HEK293 (cell line): ENCODE results near the gene ARHGAP25.

Experiments
- CTCF ChIA-PET: fragments of 350-600 bp; formaldehyde crosslinking; extraction: SDS; loops from one replicate; lab custom pipeline; 2021; ENCODE audit warnings: antibody characterized with exemption; lab: Yijun Ruan, JAX
- POLR2A ChIA-PET: fragments of 300-600 bp; formaldehyde crosslinking; extraction: SDS; loops from one replicate; lab custom pipeline; 2020; ENCODE audit warnings: antibody characterized with exemption, inconsistent platforms; lab: Yijun Ruan, JAX
- H3K27ac ChIP-seq: fragments of 200-500 bp; sonication (Bioruptor generic); 2 replicates; pipeline ENCODE4 v1.5.1; 2014; ENCODE audit warnings: low read depth, low read length, control low read depth, inconsistent platforms; ENCODE audit errors: extremely low read depth
- H3K36me3 ChIP-seq, 2 experiments: fragments of 200-500 bp in 1 of 2; sonication (Bioruptor generic) in 1 of 2; 1 replicate in 1 of 2; 2 replicates in 1 of 2; pipeline ENCODE4 v1.5.1; 2014 to 2017; ENCODE audit warnings: inconsistent platforms in 2 of 2, low read length in 2 of 2; ENCODE audit not compliant: control insufficient read depth in 2 of 2, insufficient read depth in 1 of 2
- H3K4me1 ChIP-seq: fragments of 200-500 bp; sonication (Bioruptor generic); 2 replicates; pipeline ENCODE4 v1.5.1; 2014; ENCODE audit warnings: mild to moderate bottlenecking, low read length, inconsistent platforms; ENCODE audit not compliant: control insufficient read depth, insufficient read depth
- H3K4me3 ChIP-seq: 2 replicates; pipeline ENCODE4 v1.5.1; 2011; ENCODE audit warnings: low read depth, mild to moderate bottlenecking, control low read depth, low read length, moderate library complexity
- H3K9me3 ChIP-seq: fragments of 200-500 bp; sonication (Bioruptor generic); 2 replicates; pipeline ENCODE4 v1.5.1; 2014; ENCODE audit warnings: low read depth, low read length, inconsistent platforms; ENCODE audit not compliant: control insufficient read depth, insufficient read depth
- BCL11B ChIP-seq: fragments of 450-650 bp; formaldehyde crosslinking; IDR thresholded peaks from 2 replicates; pipeline ENCODE4 v1.5.1; 2016; ENCODE audit warnings: low read depth, missing biosample characterization, missing genetic modification characterization
- KLF1 ChIP-seq: fragments of 450-650 bp; formaldehyde crosslinking; IDR thresholded peaks from 2 replicates; pipeline ENCODE4 v1.5.1; 2016; ENCODE audit warnings: missing biosample characterization, missing genetic modification characterization
- SP3 ChIP-seq: fragments of 450-650 bp; formaldehyde crosslinking; IDR thresholded peaks from 2 replicates; pipeline ENCODE4 v1.5.1; 2016; ENCODE audit warnings: missing biosample characterization, missing genetic modification characterization
- YY2 ChIP-seq: fragments of 450-650 bp; formaldehyde crosslinking; IDR thresholded peaks from 2 replicates; pipeline ENCODE4 v1.5.1; 2016; ENCODE audit warnings: missing biosample characterization, missing genetic modification characterization
- ZBTB1 ChIP-seq: fragments of 450-650 bp; formaldehyde crosslinking; IDR thresholded peaks from 2 replicates; pipeline ENCODE4 v1.5.1; 2016; ENCODE audit warnings: missing biosample characterization, missing genetic modification characterization
- ZBTB26 ChIP-seq: fragments of 450-650 bp; formaldehyde crosslinking; optimal IDR thresholded peaks from 2 replicates; pipeline ENCODE3; 2016; ENCODE audit warnings: missing biosample characterization, mild to moderate bottlenecking, missing genetic modification characterization
- ZNF10 ChIP-seq: fragments of 450-650 bp; formaldehyde crosslinking; IDR thresholded peaks from 2 replicates; pipeline ENCODE4 v1.5.1; 2017; ENCODE audit warnings: missing biosample characterization, missing genetic modification characterization
- ZNF175 ChIP-seq: fragments of 450-650 bp; formaldehyde crosslinking; IDR thresholded peaks from 2 replicates; pipeline ENCODE4 v1.5.1; 2016; ENCODE audit warnings: missing biosample characterization, missing genetic modification characterization
- ZNF214 ChIP-seq: fragments of 450-650 bp; formaldehyde crosslinking; IDR thresholded peaks from 2 replicates; pipeline ENCODE4 v1.5.1; 2017; ENCODE audit warnings: missing biosample characterization, mild to moderate bottlenecking, missing genetic modification characterization, borderline replicate concordance
- ZNF324 ChIP-seq: fragments of 450-650 bp; formaldehyde crosslinking; IDR thresholded peaks from 2 replicates; pipeline ENCODE4 v1.5.1; 2016; ENCODE audit warnings: missing biosample characterization, missing genetic modification characterization
- ZNF514 ChIP-seq: fragments of 450-650 bp; formaldehyde crosslinking; IDR thresholded peaks from 2 replicates; pipeline ENCODE4 v1.5.1; 2016; ENCODE audit warnings: missing biosample characterization, missing genetic modification characterization
- ZNF571 ChIP-seq: fragments of 450-650 bp; formaldehyde crosslinking; IDR thresholded peaks from 2 replicates; pipeline ENCODE4 v1.5.0; 2017; ENCODE audit warnings: missing biosample characterization, missing genetic modification characterization
- ZNF585B ChIP-seq: fragments of 450-650 bp; formaldehyde crosslinking; IDR thresholded peaks from 2 replicates; pipeline ENCODE4 v1.5.1; 2016; ENCODE audit warnings: missing biosample characterization, missing genetic modification characterization
- ZNF626 ChIP-seq: fragments of 450-650 bp; sonication (Bioruptor Pico); formaldehyde crosslinking; IDR thresholded peaks from 2 replicates; pipeline ENCODE4 v1.5.1; 2018; ENCODE audit warnings: missing biosample characterization, missing genetic modification characterization, inconsistent platforms
- ZNF664 ChIP-seq: fragments of 450-650 bp; formaldehyde crosslinking; IDR thresholded peaks from 2 replicates; pipeline ENCODE4 v1.5.1; 2016; ENCODE audit warnings: missing biosample characterization, missing genetic modification characterization
- ZNF692 ChIP-seq: fragments of 450-650 bp; formaldehyde crosslinking; IDR thresholded peaks from 2 replicates; pipeline ENCODE4 v1.5.1; 2016; ENCODE audit warnings: missing biosample characterization, missing genetic modification characterization
- ZNF777 ChIP-seq: fragments of 450-650 bp; formaldehyde crosslinking; IDR thresholded peaks from 2 replicates; pipeline ENCODE4 v1.5.1; 2017; ENCODE audit warnings: missing biosample characterization, missing genetic modification characterization, borderline replicate concordance
- TF ChIP-seq, protein P1 (sequence below): fragments of 450-650 bp; formaldehyde crosslinking; IDR thresholded peaks from 2 replicates; pipeline ENCODE4 v1.5.1; 2017; ENCODE audit warnings: missing biosample characterization, missing genetic modification characterization
- TF ChIP-seq, protein P2 (sequence below): fragments of 450-650 bp; IDR thresholded peaks from 2 replicates; pipeline ENCODE4 v1.5.1; 2018; ENCODE audit warnings: missing biosample characterization, mild to moderate bottlenecking, missing genetic modification characterization

ARHGAP25 gene

DNA sequence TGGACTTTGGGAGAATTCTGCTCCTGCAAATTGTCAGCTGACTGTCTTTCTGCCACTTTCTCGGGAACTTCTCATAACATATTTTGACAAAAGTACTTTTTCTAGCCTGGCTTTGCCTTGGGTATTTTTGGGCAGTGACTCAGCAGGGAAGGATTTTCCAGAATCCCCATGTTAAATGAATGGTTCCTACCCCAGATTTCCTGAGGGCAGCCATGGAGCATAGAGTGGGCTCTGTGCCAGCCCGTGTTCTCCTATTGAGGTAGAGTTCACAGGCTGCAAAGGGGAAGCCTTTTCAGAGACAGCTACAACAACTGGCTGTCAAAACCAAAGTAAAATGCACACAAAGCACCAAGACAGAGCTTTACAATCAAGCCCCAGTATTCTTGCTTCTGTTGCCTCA lies 76.8 kb downstream of the ARHGAP25 start:
- H3K27ac ChIP-seq = no peak overlapping the region

DNA sequence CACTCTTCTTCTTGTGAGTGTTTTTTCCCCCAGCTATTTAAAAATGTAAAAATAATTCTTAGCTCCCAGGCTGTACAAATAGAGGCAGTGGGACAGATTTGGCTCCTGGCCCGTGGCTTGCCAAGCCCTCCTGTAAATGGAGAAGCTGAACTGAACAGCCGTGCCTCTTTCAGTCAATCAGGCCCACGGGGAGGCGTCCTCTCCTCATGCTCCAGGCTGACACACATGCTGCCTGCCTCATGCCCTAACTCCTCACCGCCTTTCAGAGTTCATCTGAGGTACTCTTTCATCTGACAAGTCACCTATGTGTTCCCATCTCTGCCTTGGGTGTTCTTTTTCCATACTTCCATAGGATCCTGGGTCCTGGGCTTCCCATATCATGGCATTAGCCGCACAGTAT lies 77.6 kb downstream of the ARHGAP25 start:
- no peaks in the 10 kb centered on the region for H3K9me3 ChIP-seq
- H3K27ac ChIP-seq = no peak overlapping the region
- TF ChIP-seq ZNF214 (no peak), ZNF571 (no peak), ZNF777 (tag by site-specific recombination) (no peak), ZNF664 (tag by site-specific recombination) (no peak), ZNF514 (no peak), ZNF626 (tag by site-specific recombination) (no peak), ZBTB26 (no peak), ZNF692 (tag by site-specific recombination) (no peak), KLF1 (tag by site-specific recombination) (no peak), ZBTB1 (tag by site-specific recombination) (no peak), BCL11B (tag by site-specific recombination) (no peak), ZNF10 (no peak), SP3 (tag by site-specific recombination) (no peak), YY2 (tag by site-specific recombination) (no peak), ZNF175 (tag by site-specific recombination) (no peak)
- TF ChIP-seq, protein P1, sequence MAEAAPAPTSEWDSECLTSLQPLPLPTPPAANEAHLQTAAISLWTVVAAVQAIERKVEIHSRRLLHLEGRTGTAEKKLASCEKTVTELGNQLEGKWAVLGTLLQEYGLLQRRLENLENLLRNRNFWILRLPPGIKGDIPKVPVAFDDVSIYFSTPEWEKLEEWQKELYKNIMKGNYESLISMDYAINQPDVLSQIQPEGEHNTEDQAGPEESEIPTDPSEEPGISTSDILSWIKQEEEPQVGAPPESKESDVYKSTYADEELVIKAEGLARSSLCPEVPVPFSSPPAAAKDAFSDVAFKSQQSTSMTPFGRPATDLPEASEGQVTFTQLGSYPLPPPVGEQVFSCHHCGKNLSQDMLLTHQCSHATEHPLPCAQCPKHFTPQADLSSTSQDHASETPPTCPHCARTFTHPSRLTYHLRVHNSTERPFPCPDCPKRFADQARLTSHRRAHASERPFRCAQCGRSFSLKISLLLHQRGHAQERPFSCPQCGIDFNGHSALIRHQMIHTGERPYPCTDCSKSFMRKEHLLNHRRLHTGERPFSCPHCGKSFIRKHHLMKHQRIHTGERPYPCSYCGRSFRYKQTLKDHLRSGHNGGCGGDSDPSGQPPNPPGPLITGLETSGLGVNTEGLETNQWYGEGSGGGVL (tag by site-specific recombination) = no peak
- TF ChIP-seq, protein P2, sequence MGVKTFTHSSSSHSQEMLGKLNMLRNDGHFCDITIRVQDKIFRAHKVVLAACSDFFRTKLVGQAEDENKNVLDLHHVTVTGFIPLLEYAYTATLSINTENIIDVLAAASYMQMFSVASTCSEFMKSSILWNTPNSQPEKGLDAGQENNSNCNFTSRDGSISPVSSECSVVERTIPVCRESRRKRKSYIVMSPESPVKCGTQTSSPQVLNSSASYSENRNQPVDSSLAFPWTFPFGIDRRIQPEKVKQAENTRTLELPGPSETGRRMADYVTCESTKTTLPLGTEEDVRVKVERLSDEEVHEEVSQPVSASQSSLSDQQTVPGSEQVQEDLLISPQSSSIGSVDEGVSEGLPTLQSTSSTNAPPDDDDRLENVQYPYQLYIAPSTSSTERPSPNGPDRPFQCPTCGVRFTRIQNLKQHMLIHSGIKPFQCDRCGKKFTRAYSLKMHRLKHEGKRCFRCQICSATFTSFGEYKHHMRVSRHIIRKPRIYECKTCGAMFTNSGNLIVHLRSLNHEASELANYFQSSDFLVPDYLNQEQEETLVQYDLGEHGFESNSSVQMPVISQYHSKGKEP = no peak
- CTCF ChIA-PET = no interaction called here
- no peak overlapping the region for H3K4me3 ChIP-seq
- no peaks in the 10 kb centered on the region for H3K4me1 ChIP-seq
- POLR2A ChIA-PET = no interaction called here
- H3K36me3 ChIP-seq = no peaks in the 10 kb centered on the region

More for the DNA sequence above, 76.8 kb downstream of the ARHGAP25 start:
- H3K36me3 ChIP-seq = no peaks in the 10 kb centered on the region
- POLR2A ChIA-PET = no interaction called here
- no peaks in the 10 kb centered on the region for H3K4me1 ChIP-seq
- CTCF ChIA-PET = interaction anchor here (0.9 kb wide), 1 partner anchor 86 kb away, joined by 3 read pairs; no protein-coding TSS in a partner anchor
- no peak overlapping the region for H3K4me3 ChIP-seq
- TF ChIP-seq ZNF324 (tag by site-specific recombination) (no peak), ZNF585B (no peak)
- H3K9me3 ChIP-seq = no peaks in the 10 kb centered on the region
